Ovary (tissue), 9 donors: ENCODE results near the gene BCOR. TPM values are rescaled to one million over a fixed set of nuclear protein-coding genes. Genes with fewer than 3 reads are reported as not detected.

ENCODE experiments used
- DNase-seq, 5 donors: peaks; one replicate each; pipeline ENCODE4 v3.0.0-alpha.2; 2019 to 2020
- H3K27ac ChIP-seq, 2 donors: fragments of 200-600 bp; one replicate each; pipeline versions ENCODE4 v1.5.1 to v1.8.0; 2019 to 2022
- H3K27me3 ChIP-seq: fragments of 200-600 bp; one replicate; pipeline ENCODE4 v1.8.0; 2022
- H3K36me3 ChIP-seq: fragments of 200-600 bp; sonication (generic); one replicate; pipeline ENCODE4 v1.5.1; 2019
- H3K4me1 ChIP-seq: one replicate; pipeline ENCODE4 v1.8.1; 2013; ENCODE audit warnings: mild to moderate bottlenecking, moderate library complexity; ENCODE audit not compliant: insufficient read depth
- H3K4me3 ChIP-seq: fragments of 200-600 bp; sonication (generic); one replicate; pipeline ENCODE4 v1.5.1; 2017
- H3K9me3 ChIP-seq, 2 donors: fragments of 200-600 bp in 1 of 2; sonication (generic) in 1 of 2; one replicate each; pipeline versions ENCODE4 v1.5.1 to v1.8.1; 2013 to 2019; ENCODE audit warnings: mild to moderate bottlenecking in 1 of 2, moderate library complexity in 1 of 2
- CTCF ChIP-seq, 3 donors: fragments of 450-650 bp in 2 of 3; fragments of 200-600 bp in 1 of 3; IDR thresholded peaks; one replicate each; pipeline versions ENCODE4 v1.5.1 to v1.8.0; 2016 to 2022; ENCODE audit warnings: antibody characterized with exemption in 3 of 3, mild to moderate bottlenecking in 1 of 3
- EP300 ChIP-seq: sonication (generic); formaldehyde crosslinking; IDR thresholded peaks from one replicate; pipeline ENCODE4 v1.6.1; 2017; ENCODE audit warnings: antibody characterized with exemption
- POLR2A ChIP-seq: fragments of 450-650 bp; IDR thresholded peaks from one replicate; pipeline ENCODE4 v1.6.1; 2017; ENCODE audit warnings: antibody characterized with exemption, mild to moderate bottlenecking, moderate library complexity
- WGBS, 3 donors: extraction: QIAGEN DNeasy Blood & Tissue Kit in 1 of 3; methylation state at CpG; one replicate each; pipeline versions ENCODE4 v1.1.5 to v1.1.7; 2013 to 2017; 5-methylcytosine and 5-hydroxymethylcytosine counted together
- intact Hi-C, 4 donors: fragments of 100-400 bp; cut with DNase I; formaldehyde crosslinking; loops; one replicate each; pipeline versions ENCODE4 v1.11.0 to v1.15.1; 2022 to 2023
- polyA plus RNA-seq, 2 donors: library from polyadenylated mRNA; stranded (reverse); fragments of 200-250 nt in 1 of 2; fragments of 350-450 nt in 1 of 2; fragmentation: Illumina TruSeq in 1 of 2; extraction: RNeasy Lipid Tissue Mini Kit (QIAGEN cat#74804) in 1 of 2; gene quantifications; one replicate each; pipeline ENCODE4 v1.2.3, GENCODE V29; 2013 to 2014
- total RNA-seq, 7 donors: library from RNA; depleted of rRNA in 2 of 7; stranded (reverse); fragments of >200 nt in 2 of 7; fragmentation: NEBNext Ultra II Directional in 3 of 7; extraction: Animal tissue kit (Norgen Biotek cat#: 25700) in 3 of 7; gene quantifications; one replicate each; pipeline versions ENCODE4 v1.1.0 to v1.2.4, GENCODE V29; 2016 to 2023
- donor health status: DM: no; HTN: no; CAD: no; lungs with moderate emphysema.
- donor health status: DM: no; HTN: no; CAD: no.
- donor health status: Bipolar disorder and iron deficiency.
- donor health status: DM: yes; HTN: yes; CAD: no.
- donor health status: DM: no; HTN: no; CAD: no.
- donor health status: DM: yes; HTN: yes; CAD: no.

BCOR gene
- total and polyA plus RNA-seq, 9 donors: 17.7 to 57.2 (median 42.3) TPM

- DNase-seq: no peak
- H3K9me3 ChIP-seq: no peaks in the 10 kb centered on the region
- no peak overlapping the region for H3K27ac ChIP-seq
- H3K27me3 ChIP-seq: no peaks in the 10 kb centered on the region
- H3K36me3 ChIP-seq: no peaks in the 10 kb centered on the region
- TF ChIP-seq POLR2A (no peak), CTCF (IDR thresholded peaks at IDR 0.05) (no peak), EP300 (no peak)
- H3K4me1 ChIP-seq: no peaks in the 10 kb centered on the region
- no peak overlapping the region for H3K4me3 ChIP-seq
- intact Hi-C loops: no loop called here
- 81 to 91% (median 82%) methylated on average over 6 of the region's 6 CpGs for WGBS, 3 donors
Observed at GRCh38 chrX:40130207-40130606, 32.4 kb upstream of the BCOR start.

GRCh38 chrX:40127052-40127451 is 29.3 kb upstream of the BCOR start:
- Histone ChIP-seq H3K9me3 (no peaks in the 10 kb centered on the region), H3K36me3 (no peaks in the 10 kb centered on the region), H3K4me1 (no peaks in the 10 kb centered on the region), H3K4me3 (no peak overlapping the region), H3K27ac (no peak overlapping the region), H3K27me3 (no peaks in the 10 kb centered on the region)
- WGBS, 3 donors: 65 to 75% (median 68%) methylated on average over 2 of the region's 2 CpGs
- TF ChIP-seq EP300 (no peak), POLR2A (no peak), CTCF (IDR thresholded peaks at IDR 0.05) (no peak)
- intact Hi-C loops: no loop called here
- DNase-seq: no peak

GRCh38 chrX:40122487-40122886 is 24.7 kb upstream of the BCOR start:
- TF ChIP-seq EP300 (no peak), POLR2A (no peak), CTCF (IDR thresholded peaks at IDR 0.05) (no peak)
- Histone ChIP-seq H3K27me3 (no peaks in the 10 kb centered on the region), H3K4me3 (no peak overlapping the region), H3K27ac (no peak overlapping the region), H3K36me3 (no peaks in the 10 kb centered on the region), H3K4me1 (no peaks in the 10 kb centered on the region), H3K9me3 (no peaks in the 10 kb centered on the region)
- 88 to 95% (median 94%) methylated on average over 10 of the region's 10 CpGs for WGBS, 3 donors
- DNase-seq: no peak
- intact Hi-C loops: no loop called here

GRCh38 chrX:40121618-40122017 is 23.9 kb upstream of the BCOR start:
- DNase-seq: no peak
- no peaks in the 10 kb centered on the region for H3K4me1 ChIP-seq
- no peaks in the 10 kb centered on the region for H3K27me3 ChIP-seq
- H3K36me3 ChIP-seq: no peaks in the 10 kb centered on the region
- intact Hi-C loops: no loop called here
- no peak overlapping the region for H3K27ac ChIP-seq
- TF ChIP-seq EP300 (no peak), CTCF (IDR thresholded peaks at IDR 0.05) (no peak), POLR2A (no peak)
- H3K9me3 ChIP-seq: no peaks in the 10 kb centered on the region
- 77 to 84% (median 79%) methylated on average over 5 of the region's 5 CpGs for WGBS, 3 donors
- H3K4me3 ChIP-seq: no peak overlapping the region
